Naive B cell (primary cell): ENCODE data around the gene PLB1. TPM values are rescaled to one million over a fixed set of nuclear protein-coding genes. Genes with fewer than 3 reads are reported as not detected.
A peak's percentile ranks its signal among the peaks of the same experiment; 100 is the strongest.

Experiments used
- ATAC-seq, 2 donors: fragments of 150-1000 bp; cut with Tn5 transposase; 2 replicates each; pipeline ENCODE4 v1.10.0; 2021; ENCODE audit warnings: low read depth in 2 of 2, mild to moderate bottlenecking in 2 of 2, moderate library complexity in 2 of 2
- DNase-seq: peaks from one replicate; pipeline ENCODE4 v3.0.0; 2022
- H3K27ac Mint-ChIP-seq, 6 donors: one replicate each; pipeline ENCODE4 v1.8.0; 2020 to 2022; ENCODE audit warnings: mild to moderate bottlenecking in 6 of 6, mixed read lengths in 6 of 6, moderate library complexity in 5 of 6, inconsistent platforms in 2 of 6
- H3K27me3 Mint-ChIP-seq, 3 donors: one replicate each; pipeline ENCODE4 v1.8.0; 2021 to 2022; ENCODE audit warnings: mixed read lengths in 3 of 3, mild to moderate bottlenecking in 1 of 3
- H3K36me3 Mint-ChIP-seq, 2 donors: one replicate each; pipeline ENCODE4 v1.8.0; 2020 to 2022; ENCODE audit warnings: mixed read lengths in 2 of 2, inconsistent platforms in 1 of 2, mild to moderate bottlenecking in 1 of 2
- H3K4me1 Mint-ChIP-seq, 3 donors: one replicate each; pipeline ENCODE4 v1.8.0; 2020 to 2022; ENCODE audit warnings: mixed read lengths in 3 of 3, inconsistent platforms in 1 of 3, mild to moderate bottlenecking in 1 of 3, moderate library complexity in 1 of 3
- H3K4me3 Mint-ChIP-seq, 8 donors: one replicate each; pipeline ENCODE4 v1.8.0; 2020 to 2022; ENCODE audit warnings: mild to moderate bottlenecking in 8 of 8, mixed read lengths in 8 of 8, moderate library complexity in 8 of 8, inconsistent platforms in 2 of 8
- H3K9me3 Mint-ChIP-seq, 7 donors: one replicate each; pipeline ENCODE4 v1.8.0; 2020 to 2022; ENCODE audit warnings: mixed read lengths in 7 of 7, mild to moderate bottlenecking in 5 of 7, inconsistent platforms in 2 of 7, moderate library complexity in 1 of 7
- polyA plus RNA-seq, 6 donors: library from polyadenylated mRNA; unstranded; fragments of 300-500 nt; fragmentation: Illumina TruSeq; gene quantifications; one replicate each; pipeline ENCODE4 v1.2.3, GENCODE V29; 2021; ENCODE audit warnings: low read depth in 6 of 6

The PLB1 gene
- polyA plus RNA-seq, 6 donors from 2014 or later: 0.17 to 2.3 (median 0.38) TPM; not detected in 2

GRCh38 chr2:28615706-28616105 lies 119.8 kb downstream of the PLB1 start:
- Mint-ChIP-seq H3K36me3 (no peaks in the 10 kb centered on the region), H3K27ac (no peak overlapping the region), H3K4me3 (no peak overlapping the region), H3K27me3 (peaks cover 0 to 8% (median 0%) of the 10 kb centered on the region in 3 donors), H3K9me3 (no peaks in the 10 kb centered on the region), H3K4me1 (peaks cover 4 to 12% (median 7%) of the 10 kb centered on the region in 3 donors)
- no peak for ATAC-seq
- no peak for DNase-seq

- Mint-ChIP-seq H3K27me3 (peaks cover 0 to 3% (median 0%) of the 10 kb centered on the region in 3 donors), H3K36me3 (no peaks in the 10 kb centered on the region), H3K9me3 (no peaks in the 10 kb centered on the region), H3K4me1 (peaks cover 11 to 19% (median 15%) of the 10 kb centered on the region in 3 donors), H3K27ac (no peak overlapping the region), H3K4me3 (no peak overlapping the region)
- no peak for ATAC-seq
- no peak for DNase-seq
Measured at GRCh38 chr2:28616396-28616999, 120.6 kb downstream of the PLB1 start.

DNA sequence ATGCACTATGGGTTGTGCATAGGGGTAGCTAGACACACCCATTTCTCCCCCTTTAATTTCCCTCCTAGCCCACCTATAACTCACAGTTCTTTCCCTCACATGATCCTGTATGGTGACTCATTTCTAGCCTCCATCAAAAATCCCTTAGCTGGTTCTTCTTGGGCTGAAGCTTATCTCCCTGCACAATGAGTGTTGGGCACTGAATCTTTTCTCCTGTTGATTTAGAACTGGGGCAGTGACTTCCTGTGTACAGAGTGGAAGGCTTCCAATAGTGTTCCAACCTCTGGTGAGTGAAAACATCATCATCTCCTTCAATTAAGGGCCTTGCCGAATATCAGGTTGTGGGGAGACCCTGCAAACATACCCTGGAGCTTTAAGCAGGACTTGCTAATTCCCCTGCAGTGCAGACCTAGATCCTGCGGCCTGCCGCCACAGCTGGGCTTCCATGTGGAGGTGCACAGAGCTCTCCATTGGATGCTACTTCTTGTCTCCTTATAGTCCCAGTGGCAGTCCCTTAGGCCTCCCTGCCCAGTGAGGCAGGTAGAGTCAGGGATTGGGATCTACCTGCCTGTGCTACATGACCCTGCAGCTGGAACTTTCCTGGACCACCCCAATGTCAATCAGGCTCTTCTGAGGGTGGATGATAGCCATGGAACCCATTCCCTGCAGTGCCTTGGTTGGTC lies 121.8 kb downstream of the PLB1 start:
- peaks cover 18 to 27% (median 26%) of the 10 kb centered on the region in 3 donors for H3K4me1 Mint-ChIP-seq
- DNase-seq: no peak
- H3K27me3 Mint-ChIP-seq: no peaks in the 10 kb centered on the region
- H3K36me3 Mint-ChIP-seq: no peaks in the 10 kb centered on the region
- ATAC-seq: no peak
- no peak overlapping the region for H3K4me3 Mint-ChIP-seq
- H3K9me3 Mint-ChIP-seq: no peaks in the 10 kb centered on the region
- H3K27ac Mint-ChIP-seq: peak overlapping the region in 3 of 6 donors; percentile 35 to 44 (median 41)

GRCh38 chr2:28618221-28619141 lies 122.6 kb downstream of the PLB1 start:
- Mint-ChIP-seq H3K27me3 (no peaks in the 10 kb centered on the region), H3K4me3 (no peak overlapping the region), H3K9me3 (no peaks in the 10 kb centered on the region), H3K4me1 (peaks cover 18 to 30% (median 27%) of the 10 kb centered on the region in 3 donors), H3K27ac (peak overlapping the region in 4 of 6 donors; percentile 18 to 94 (median 65)), H3K36me3 (no peaks in the 10 kb centered on the region)
- ATAC-seq (no peak), DNase-seq (no peak)

- no peaks in the 10 kb centered on the region for H3K9me3 Mint-ChIP-seq
- no peaks in the 10 kb centered on the region for H3K36me3 Mint-ChIP-seq
- ATAC-seq (no peak), DNase-seq (no peak)
- peaks cover 22 to 39% (median 32%) of the 10 kb centered on the region in 3 donors for H3K4me1 Mint-ChIP-seq
- H3K27me3 Mint-ChIP-seq: no peaks in the 10 kb centered on the region
- peak overlapping the region in 2 of 8 donors; percentile 3 to 71 for H3K4me3 Mint-ChIP-seq
- peak overlapping the region; percentile 61 to 96 (median 90) for H3K27ac Mint-ChIP-seq
Measured at GRCh38 chr2:28619213-28620196, 123.6 kb downstream of the PLB1 start.

DNA sequence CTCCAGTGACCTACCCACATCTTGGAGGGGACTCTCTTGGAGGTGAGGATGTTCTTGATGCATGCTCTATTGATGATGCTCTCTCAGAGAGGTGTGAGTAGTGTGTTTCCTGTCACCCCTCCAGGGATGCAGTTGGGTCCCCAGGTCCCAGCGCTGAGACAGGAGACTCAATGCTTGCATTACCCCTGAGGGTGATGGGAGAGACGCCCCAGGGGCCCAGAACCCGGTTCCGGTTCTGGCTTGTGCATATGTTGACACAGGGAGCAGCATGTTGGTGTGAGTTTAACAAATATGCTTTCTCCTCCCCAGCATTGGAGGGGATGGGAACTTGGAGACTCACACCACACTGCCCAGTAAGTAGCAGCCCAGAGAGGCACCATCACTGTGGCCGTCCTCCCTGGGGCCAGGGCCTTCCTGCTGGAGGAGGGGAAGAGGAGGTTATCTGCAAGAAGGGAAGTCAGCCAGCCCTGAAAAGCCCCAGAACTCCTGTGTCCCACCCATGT lies 124.5 kb downstream of the PLB1 start:
- DNase-seq: no peak
- Mint-ChIP-seq H3K27me3 (no peaks in the 10 kb centered on the region), H3K27ac (peak overlapping the region in 5 of 6 donors; percentile 62 to 97 (median 89)), H3K36me3 (no peaks in the 10 kb centered on the region), H3K4me3 (peak overlapping the region in 4 of 8 donors; percentile 38 to 69 (median 52)), H3K4me1 (peaks cover 30 to 47% (median 40%) of the 10 kb centered on the region in 3 donors), H3K9me3 (no peaks in the 10 kb centered on the region)
- ATAC-seq: no peak

DNA sequence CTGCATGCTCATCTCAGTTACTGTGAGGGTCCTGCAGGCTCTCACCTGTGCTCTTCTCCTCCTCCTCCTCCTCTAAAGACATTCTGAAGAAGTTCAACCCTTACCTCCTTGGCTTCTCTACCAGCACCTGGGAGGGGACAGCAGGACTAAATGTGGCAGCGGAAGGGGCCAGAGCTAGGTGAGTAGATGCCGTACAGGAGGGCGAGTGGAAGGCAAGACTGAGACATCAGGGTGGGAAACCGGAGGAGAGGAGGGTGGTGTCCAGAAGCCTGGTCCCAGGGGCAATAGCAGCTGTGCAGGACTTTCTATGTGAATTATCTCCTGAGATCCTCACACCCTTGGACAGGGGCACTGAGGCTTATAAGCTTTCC lies 124.9 kb downstream of the PLB1 start:
- Mint-ChIP-seq H3K4me3 (peak overlapping the region in 6 of 8 donors; percentile 39 to 85 (median 69)), H3K9me3 (no peaks in the 10 kb centered on the region), H3K4me1 (peaks cover 34 to 52% (median 45%) of the 10 kb centered on the region in 3 donors), H3K27me3 (no peaks in the 10 kb centered on the region), H3K27ac (peak overlapping the region; percentile 88 to 98 (median 96)), H3K36me3 (no peaks in the 10 kb centered on the region)
- DNase-seq: no peak
- no peak for ATAC-seq

- DNase-seq: peak; percentile 63
- H3K4me1 Mint-ChIP-seq: peaks cover 34 to 57% (median 45%) of the 10 kb centered on the region in 3 donors
- peak overlapping the region; percentile 88 to 98 (median 96) for H3K27ac Mint-ChIP-seq
- H3K9me3 Mint-ChIP-seq: no peaks in the 10 kb centered on the region
- peak overlapping the region; percentile 1 to 87 (median 80) for H3K4me3 Mint-ChIP-seq
- ATAC-seq: peak; percentile 71 to 76
- H3K27me3 Mint-ChIP-seq: no peaks in the 10 kb centered on the region
- no peaks in the 10 kb centered on the region for H3K36me3 Mint-ChIP-seq
Measured at GRCh38 chr2:28621172-28622100, 125.6 kb downstream of the PLB1 start.

DNA sequence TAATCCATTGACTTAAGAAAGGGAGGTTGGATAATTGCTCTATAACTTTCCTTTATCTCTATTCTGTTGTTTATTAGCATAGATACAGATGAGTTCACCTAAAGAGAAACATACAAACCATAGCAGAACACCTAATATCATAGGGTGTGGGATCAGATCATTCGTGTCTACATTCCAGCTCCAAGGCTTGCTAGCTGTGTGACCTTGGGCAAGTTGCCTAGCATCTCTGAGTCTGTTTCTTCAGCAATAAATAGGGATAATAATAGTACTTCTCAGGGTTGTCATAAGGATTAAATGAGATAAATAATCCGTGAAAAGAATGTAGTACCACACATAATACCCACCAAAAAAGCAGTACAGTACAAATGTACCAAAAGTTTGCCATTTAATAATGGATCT lies 126.2 kb downstream of the PLB1 start:
- H3K36me3 Mint-ChIP-seq: no peaks in the 10 kb centered on the region
- peaks cover 34 to 60% (median 45%) of the 10 kb centered on the region in 3 donors for H3K4me1 Mint-ChIP-seq
- no peaks in the 10 kb centered on the region for H3K27me3 Mint-ChIP-seq
- peak overlapping the region; percentile 88 to 98 (median 94) for H3K27ac Mint-ChIP-seq
- peak overlapping the region; percentile 1 to 87 (median 80) for H3K4me3 Mint-ChIP-seq
- H3K9me3 Mint-ChIP-seq: no peaks in the 10 kb centered on the region
- no peak for DNase-seq
- ATAC-seq: no peak

- H3K27ac Mint-ChIP-seq: peak overlapping the region; percentile 47 to 98 (median 80)
- no peaks in the 10 kb centered on the region for H3K9me3 Mint-ChIP-seq
- ATAC-seq (no peak), DNase-seq (no peak)
- no peaks in the 10 kb centered on the region for H3K27me3 Mint-ChIP-seq
- no peaks in the 10 kb centered on the region for H3K36me3 Mint-ChIP-seq
- peaks cover 34 to 60% (median 45%) of the 10 kb centered on the region in 3 donors for H3K4me1 Mint-ChIP-seq
- peak overlapping the region in 2 of 8 donors; percentile 50 to 64 for H3K4me3 Mint-ChIP-seq
Measured at GRCh38 chr2:28623582-28624405, 127.9 kb downstream of the PLB1 start.

- H3K9me3 Mint-ChIP-seq: no peaks in the 10 kb centered on the region
- no peak for ATAC-seq
- peaks cover 34 to 60% (median 45%) of the 10 kb centered on the region in 3 donors for H3K4me1 Mint-ChIP-seq
- no peaks in the 10 kb centered on the region for H3K27me3 Mint-ChIP-seq
- peak overlapping the region in 5 of 8 donors; percentile 50 to 66 (median 64) for H3K4me3 Mint-ChIP-seq
- no peaks in the 10 kb centered on the region for H3K36me3 Mint-ChIP-seq
- DNase-seq: no peak
- peak overlapping the region; percentile 59 to 98 (median 90) for H3K27ac Mint-ChIP-seq
Measured at GRCh38 chr2:28624436-28624792, 128.6 kb downstream of the PLB1 start.
